NCI-H345 (cell line): Measurements from ENCODE around the gene SAT1.
"Not testable (repeated sequence)": the region's sequence is repeated elsewhere in the genome, so short reads cannot be mapped to it uniquely, and the experiment has no call there.

Experiments used
- DNase-seq: peaks from one replicate; lab custom pipeline; 2025; lab: John Stamatoyannopoulos, UW

The SAT1 gene

GRCh38 chrX:23782863-23783588 is at the start of gene SAT1:
TSS of gene SAT1 (plus strand) at chrX:23783173. CDS start at chrX:23783352, 179 bp downstream.
- peak; percentile 86 for DNase-seq

GRCh38 chrX:23736030-23736429 is 46.9 kb upstream of the SAT1 start:
- no peak for DNase-seq

DNA sequence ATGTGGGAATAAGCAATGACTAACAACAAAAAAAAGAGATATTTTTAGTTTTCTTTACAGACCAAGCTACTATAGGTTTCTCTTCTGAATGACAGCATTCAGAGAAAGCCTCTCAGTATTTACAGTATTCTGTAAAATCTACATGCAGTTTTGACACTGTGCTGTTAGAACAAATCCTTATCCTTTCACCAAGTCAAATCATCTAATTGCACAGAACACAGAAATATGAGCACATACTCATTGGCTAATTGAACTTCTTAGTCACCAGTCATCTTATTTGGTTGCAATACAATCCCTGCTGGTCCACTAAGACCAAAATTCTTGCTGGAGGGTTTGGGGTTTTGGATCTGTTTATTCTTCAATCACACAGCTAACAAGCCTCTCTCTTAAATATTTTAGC is 45.6 kb upstream of the SAT1 start:
- no peak for DNase-seq

GRCh38 chrX:23742174-23742696 is 40.7 kb upstream of the SAT1 start:
- DNase-seq: peak; percentile 65

GRCh38 chrX:23742697-23743622 is 40.0 kb upstream of the SAT1 start, which contains the start of gene ACOT9:
TSS of gene ACOT9 (minus strand) at chrX:23743276. CDS start at chrX:23743144, 132 bp downstream.
- DNase-seq: peak; percentile 81

GRCh38 chrX:23743623-23743971 is 39.4 kb upstream of the SAT1 start:
- DNase-seq: not testable (repeated sequence)

GRCh38 chrX:23745786-23746185 is 37.2 kb upstream of the SAT1 start:
- no peak for DNase-seq

- no peak for DNase-seq
Observed at GRCh38 chrX:23749129-23749528, 33.8 kb upstream of the SAT1 start.

DNA sequence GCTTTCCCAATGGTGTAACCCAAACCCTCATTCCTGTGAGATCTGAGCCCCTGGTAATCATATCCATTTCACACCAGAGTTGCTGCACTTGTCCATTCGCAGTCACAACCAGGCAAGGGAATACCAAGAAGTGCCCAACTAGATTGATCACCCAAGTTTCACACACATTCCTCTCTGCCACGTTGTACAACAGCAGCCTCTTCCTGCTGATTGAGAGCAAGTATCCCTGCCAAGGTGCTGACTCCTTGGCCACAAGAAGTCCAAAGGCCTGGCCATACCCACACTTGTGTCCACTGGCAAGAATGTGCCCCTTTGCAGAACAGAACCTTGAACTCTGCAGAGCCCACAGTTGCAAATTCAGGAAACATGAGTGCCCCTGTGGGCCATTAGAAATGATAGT is 33.4 kb upstream of the SAT1 start:
- no peak for DNase-seq

DNA sequence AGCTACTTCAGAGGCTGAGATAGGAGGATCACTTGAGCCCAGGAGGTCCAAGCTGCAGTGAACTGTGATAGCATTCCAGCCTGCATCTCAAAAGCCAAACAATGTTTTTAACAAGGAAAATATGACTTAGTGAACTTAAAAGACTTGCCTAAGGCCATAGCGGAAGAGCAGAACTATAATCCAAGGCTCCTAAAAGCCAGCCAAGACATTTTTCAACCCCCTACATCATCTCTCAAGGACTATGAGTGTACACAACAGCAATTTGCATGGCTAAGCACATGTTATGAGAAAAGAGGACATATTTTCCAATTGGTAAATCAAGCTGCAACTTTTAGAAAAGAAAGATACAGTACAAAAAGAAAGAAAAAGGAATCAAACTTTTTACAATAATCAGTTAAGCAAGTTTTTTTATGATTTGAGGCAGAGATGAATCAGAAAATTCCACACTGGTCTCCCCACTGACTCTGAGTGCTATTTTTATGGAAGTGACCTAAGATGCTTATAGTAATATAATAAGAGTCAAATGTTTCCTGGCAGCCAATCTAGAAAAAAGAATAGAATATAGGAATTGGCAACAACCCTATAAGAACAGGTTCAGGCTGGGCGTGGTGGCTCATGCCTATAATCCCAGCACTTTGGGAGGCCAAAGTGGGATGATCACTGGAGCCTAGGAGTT is 30.1 kb upstream of the SAT1 start:
- DNase-seq: no peak

GRCh38 chrX:23754664-23755063 is 28.3 kb upstream of the SAT1 start:
- no peak for DNase-seq

DNA sequence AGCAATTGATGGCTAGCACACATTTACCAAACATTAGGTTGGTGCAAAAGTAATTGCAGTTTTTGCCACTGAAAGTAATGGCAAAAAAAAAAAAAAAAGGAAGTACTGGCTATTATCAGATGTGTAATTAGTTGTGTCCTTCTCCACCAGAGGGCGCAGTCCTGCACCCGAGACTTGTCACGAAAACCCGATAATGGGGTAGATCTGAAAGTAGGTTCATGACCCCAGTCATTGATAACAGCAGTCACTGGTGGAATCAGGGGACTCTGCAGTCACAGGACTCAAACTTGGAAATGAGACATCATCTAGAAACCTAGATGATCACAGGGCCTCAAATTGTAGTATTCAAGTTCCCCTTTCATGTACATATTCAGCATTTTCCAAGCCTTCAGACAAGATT is 26.8 kb upstream of the SAT1 start:
- DNase-seq: peak; percentile 48

DNA sequence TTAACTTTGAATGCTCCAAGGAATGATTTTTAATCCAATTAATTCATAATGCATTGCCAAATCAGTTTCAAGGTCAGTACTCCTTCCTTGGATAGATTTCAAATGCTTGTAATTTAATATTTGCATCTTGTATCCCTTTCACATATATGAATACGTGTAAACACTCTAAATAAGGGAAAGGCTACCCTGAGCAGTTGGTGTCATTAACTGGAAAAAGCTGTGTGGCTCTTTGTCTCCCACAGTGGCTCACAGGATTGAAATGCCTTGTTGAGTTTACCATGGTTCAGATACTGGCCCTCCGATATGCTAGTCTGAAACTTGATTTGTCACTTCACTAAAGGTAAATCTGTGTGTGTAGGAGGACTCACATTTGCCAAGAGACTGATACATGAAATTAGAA is 23.2 kb upstream of the SAT1 start:
- DNase-seq: no peak

DNA sequence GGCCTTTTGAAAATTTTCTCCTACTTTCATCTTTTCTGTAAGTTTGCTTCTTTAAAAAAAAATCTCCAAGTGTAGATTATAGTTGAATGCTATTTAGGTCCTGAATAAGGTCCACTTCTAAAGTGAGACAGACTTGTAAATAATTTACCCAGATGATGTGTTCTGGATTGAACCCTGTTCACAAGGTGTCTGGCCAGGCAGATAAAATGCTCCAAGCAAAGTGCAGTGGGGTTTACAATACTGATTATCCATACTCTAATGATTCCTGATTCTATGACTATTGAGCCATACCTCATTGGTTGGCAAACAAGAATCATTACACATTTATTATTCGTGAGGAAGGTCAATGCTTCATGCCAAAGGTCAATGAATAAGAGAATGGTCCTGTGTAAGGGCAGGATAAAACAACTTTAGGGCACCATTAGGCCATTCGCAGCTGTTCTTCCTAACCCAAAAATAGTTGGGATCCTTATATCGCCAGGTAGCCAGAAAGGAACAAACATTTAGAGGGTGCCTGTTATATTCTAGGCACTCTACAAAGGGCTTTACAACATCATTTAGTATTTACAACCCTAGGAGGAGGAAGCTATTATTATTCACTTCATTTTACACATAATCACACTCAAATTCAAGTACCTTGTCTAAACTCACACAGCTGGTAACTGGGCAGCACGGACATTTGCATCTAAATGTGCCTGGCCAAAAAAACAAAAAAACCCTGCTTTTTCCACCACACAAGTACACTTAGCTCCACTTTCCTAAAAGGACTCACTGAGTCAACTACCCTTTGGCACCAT is 18.6 kb upstream of the SAT1 start:
- DNase-seq: peak; percentile 86

GRCh38 chrX:23765449-23765848 is 17.5 kb upstream of the SAT1 start:
- no peak for DNase-seq

DNA sequence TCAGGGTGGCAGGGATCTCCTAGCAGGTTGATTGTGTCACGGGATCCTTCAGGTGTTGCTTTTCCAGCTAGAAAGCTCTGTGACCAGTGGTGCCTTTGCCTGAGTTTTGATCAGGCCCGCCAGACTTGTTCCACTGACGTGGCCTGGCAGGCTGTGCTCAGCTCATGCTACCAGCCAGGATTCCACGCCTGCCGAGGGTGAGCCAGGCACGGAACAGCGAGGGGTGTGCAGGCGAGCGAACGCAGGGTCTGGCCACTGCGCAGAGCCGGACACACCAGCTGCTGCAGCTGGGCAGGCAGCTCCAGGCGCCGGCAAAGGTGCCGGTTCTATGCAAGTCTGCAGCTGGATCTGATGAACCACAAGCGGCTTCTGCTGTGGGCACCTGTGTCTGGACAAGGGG is 17.1 kb upstream of the SAT1 start:
- no peak for DNase-seq

DNA sequence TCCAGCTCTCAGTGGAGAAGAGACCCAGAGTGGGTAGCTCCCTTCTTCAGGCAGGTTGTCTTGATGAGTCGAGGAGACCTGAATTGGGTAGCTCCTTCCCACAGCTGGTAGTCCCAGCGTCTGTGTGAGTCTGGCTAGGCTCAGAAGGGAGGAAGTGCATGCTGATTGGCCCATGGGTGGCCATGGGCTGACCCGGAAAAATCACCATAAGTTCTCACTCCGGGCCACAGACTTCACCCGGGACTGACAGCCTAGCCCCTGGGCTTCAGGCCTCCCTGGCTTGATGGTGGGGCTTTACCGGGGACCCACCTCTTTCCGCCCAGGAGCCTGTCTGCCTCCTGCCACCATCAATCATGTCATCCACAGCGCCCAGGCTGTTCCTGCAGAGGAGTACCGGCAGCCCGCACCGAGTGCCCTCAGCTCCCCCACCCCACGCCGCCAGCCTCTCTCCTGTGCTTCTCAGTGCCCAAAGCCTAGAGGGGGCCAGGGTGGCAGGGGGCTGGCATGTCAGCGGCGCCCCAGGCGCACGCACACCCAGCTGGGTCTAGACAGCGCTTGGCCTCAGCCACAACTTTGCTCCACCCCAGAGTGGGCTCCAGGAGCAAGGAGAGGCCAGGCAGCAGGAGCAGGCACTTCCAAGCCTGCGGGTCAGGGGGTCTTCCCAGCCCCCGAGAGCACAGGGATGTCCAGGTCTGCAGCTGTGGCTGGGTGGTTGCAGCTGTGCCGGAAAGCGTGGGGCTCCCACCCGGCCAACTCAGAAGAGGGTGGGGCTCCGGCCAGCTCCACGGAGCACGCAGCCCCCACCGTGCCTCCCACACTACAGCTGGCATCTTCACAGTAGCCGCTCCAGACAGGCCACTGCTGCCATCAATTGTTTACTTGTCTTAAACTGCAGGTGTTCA is 16.1 kb upstream of the SAT1 start:
- DNase-seq: no peak

DNA sequence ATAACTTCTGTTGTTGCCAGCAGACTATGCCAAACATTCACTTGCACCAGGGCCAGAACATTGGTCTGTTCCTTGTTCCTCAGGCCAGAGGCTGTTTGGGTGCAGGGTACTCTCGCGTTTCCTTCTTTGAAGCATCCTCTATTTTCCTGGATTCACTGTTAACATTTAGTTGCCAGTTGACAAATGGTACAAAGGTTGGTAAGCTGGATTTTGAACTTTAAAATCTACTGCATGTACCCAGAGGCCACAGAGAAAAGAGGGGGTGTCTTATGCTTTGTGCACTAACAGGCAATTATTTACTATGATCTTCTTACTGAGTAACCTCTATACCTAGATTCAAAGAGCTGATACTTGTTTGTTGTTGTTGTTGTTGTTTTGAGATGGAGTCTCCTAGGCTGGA is 12.8 kb upstream of the SAT1 start:
- DNase-seq: no peak

DNA sequence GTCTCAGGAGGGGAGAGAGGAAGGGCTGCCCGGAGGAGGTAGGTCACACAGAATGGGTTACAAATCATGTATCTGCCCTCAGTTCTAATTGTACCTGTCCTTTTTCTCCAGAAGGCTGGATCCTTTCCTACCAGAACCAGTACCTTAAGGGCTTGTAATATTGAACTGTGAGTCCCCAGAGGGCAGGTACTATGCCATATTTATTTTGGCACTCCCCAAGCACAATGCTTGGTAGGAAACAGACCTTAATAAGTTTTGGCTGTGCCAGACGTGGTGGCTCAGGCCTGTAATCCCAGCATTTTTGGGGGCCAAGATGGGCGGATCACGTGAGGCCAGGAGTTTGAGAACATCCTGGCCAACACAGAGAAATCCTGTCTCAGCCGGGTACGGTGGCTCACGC is 11.9 kb upstream of the SAT1 start:
- DNase-seq: not testable (repeated sequence)

- no peak for DNase-seq
Observed at GRCh38 chrX:23773601-23774175, 9.3 kb upstream of the SAT1 start.
